HepG2 (cell line): ENCODE measurements around the gene CLEC16A. TPM values are rescaled to one million over a fixed set of nuclear protein-coding genes. Genes with fewer than 3 reads are reported as not detected.

ENCODE experiments used
- ATAC-seq: fragments of 200-7000 bp; cut with Tn5 transposase; 3 replicates; pipeline ENCODE4 v1.9.1; 2020; ENCODE audit warnings: mild to moderate bottlenecking, moderate library complexity
- BruUV-seq: library from RNA; stranded (reverse); fragments of 400-500 nt; replicated peaks from 2 replicates; lab custom pipeline; 2021; lab: Mats Ljungman, UMichigan
- CTCF ChIA-PET: fragments of 300-600 bp; formaldehyde crosslinking; extraction: SDS; loops from one replicate; lab custom pipeline; 2021; ENCODE audit warnings: low total read pairs, inconsistent platforms, low intra/inter-chr PET ratio; lab: Yijun Ruan, JAX
- POLR2A ChIA-PET: fragments of 350-600 bp; sonication (Branson Sonifier 250); formaldehyde crosslinking; loops from one replicate; lab custom pipeline; 2020; ENCODE audit warnings: antibody characterized with exemption, inconsistent platforms; lab: Yijun Ruan, JAX
- DNase-seq: peaks from one replicate; pipeline ENCODE4 v3.0.0-alpha.2; 2015; ENCODE audit warnings: low spot score
- FAIRE-seq: peaks from 3 replicates; lab custom pipeline; 2011; peaks lifted over from hg19 to GRCh38; lab: Jason Lieb, UNC
- H2AFZ ChIP-seq: one replicate; pipeline ENCODE4 v1.6.1; 2011; ENCODE audit warnings: low read length, inconsistent platforms
- H3K27ac ChIP-seq: fragments of 300-600 bp; 3 replicates; pipeline ENCODE4 v1.8.0; 2011; ENCODE audit warnings: mixed run types, mild to moderate bottlenecking, mixed read lengths, low read length, inconsistent platforms; ENCODE audit not compliant: insufficient read depth; ENCODE audit errors: extremely low read length
- H3K27me3 ChIP-seq, 2 experiments: fragments of 200-600 bp in 1 of 2; 2 replicates in 1 of 2; 3 replicates in 1 of 2; pipeline versions ENCODE4 v1.6.0 to v1.8.0; 2011; ENCODE audit warnings: low read length in 2 of 2, mild to moderate bottlenecking in 2 of 2, moderate library complexity in 2 of 2, inconsistent platforms in 1 of 2; ENCODE audit not compliant: insufficient read depth in 2 of 2, control insufficient read depth in 1 of 2
- H3K36me3 ChIP-seq, 2 experiments: fragments of 200-600 bp in 1 of 2; replicated peaks in 1 of 2; 2 replicates in 1 of 2; 3 replicates in 1 of 2; pipeline versions ENCODE4 v1.5.1 to v1.8.0; 2011; ENCODE audit warnings: low read length in 2 of 2, inconsistent platforms in 1 of 2; ENCODE audit not compliant: insufficient read depth in 2 of 2, control insufficient read depth in 1 of 2
- H3K4me1 ChIP-seq: 2 replicates; pipeline ENCODE4 v1.5.1; 2012; ENCODE audit warnings: low read length, inconsistent platforms; ENCODE audit not compliant: insufficient read depth
- H3K4me2 ChIP-seq: 2 replicates; pipeline ENCODE4 v1.6.0; 2011; ENCODE audit warnings: low read depth, low read length, inconsistent platforms
- H3K4me3 ChIP-seq, 3 experiments: fragments of 200-600 bp in 1 of 3; sonication (generic), shearing (Covaris generic) in 1 of 3; replicated peaks in 1 of 3; 2 replicates each; pipeline ENCODE4 v1.5.1; 2011 to 2016; ENCODE audit warnings: low read length in 3 of 3, inconsistent platforms in 2 of 3, low read depth in 2 of 3, mild to moderate bottlenecking in 2 of 3, control low read depth in 1 of 3, mixed read lengths in 1 of 3; ENCODE audit not compliant: insufficient read depth in 1 of 3
- H3K79me2 ChIP-seq: one replicate; pipeline ENCODE4 v1.6.1; 2011; ENCODE audit warnings: low read length, inconsistent platforms; ENCODE audit not compliant: insufficient read depth
- H3K9ac ChIP-seq: 2 replicates; pipeline ENCODE4 v1.6.0; 2011; ENCODE audit warnings: mild to moderate bottlenecking, low read depth, low read length, inconsistent platforms; ENCODE audit not compliant: insufficient read depth
- H3K9me3 ChIP-seq: 2 replicates; pipeline ENCODE4 v1.5.1; 2012; ENCODE audit warnings: mild to moderate bottlenecking, low read length
- H4K20me1 ChIP-seq: 2 replicates; pipeline ENCODE4 v1.6.0; 2011; ENCODE audit warnings: inconsistent platforms, mild to moderate bottlenecking, low read length, moderate library complexity; ENCODE audit not compliant: insufficient read depth
- ARNT ChIP-seq: fragments of 450-650 bp; IDR thresholded peaks from 2 replicates; pipeline ENCODE4 v1.6.1; 2017
- ATF3 ChIP-seq: sonication (generic); formaldehyde crosslinking; IDR thresholded peaks from 2 replicates; pipeline ENCODE4 v1.4.0; 2020; ENCODE audit warnings: missing genetic modification reagents
- BCLAF1 ChIP-seq: fragments of 450-650 bp; IDR thresholded peaks from 2 replicates; pipeline ENCODE4 v1.6.1; 2017; ENCODE audit warnings: mild to moderate bottlenecking
- CENPX ChIP-seq: sonication (generic); formaldehyde crosslinking; IDR thresholded peaks from 2 replicates; pipeline ENCODE4 v1.9.0; 2021; ENCODE audit warnings: mild to moderate bottlenecking, missing genetic modification reagents, moderate library complexity
- HCFC1 ChIP-seq: fragments of 150-350 bp; IDR thresholded peaks from 2 replicates; pipeline ENCODE4 v1.6.1; 2014; ENCODE audit warnings: low read depth, low read length
- KLF9 ChIP-seq: IDR thresholded peaks from 2 replicates; pipeline ENCODE4 v1.6.1; 2016; ENCODE audit warnings: low read depth
- NFYB ChIP-seq: sonication (generic); formaldehyde crosslinking; IDR thresholded peaks from 2 replicates; pipeline ENCODE4 v1.4.0; 2020; ENCODE audit warnings: missing genetic modification reagents
- POLR2G ChIP-seq: fragments of 200-400 bp; formaldehyde crosslinking; IDR thresholded peaks from 2 replicates; pipeline ENCODE4 v1.6.1; 2018; ENCODE audit warnings: mild to moderate bottlenecking, low read depth, low read length, moderate library complexity
- SRSF4 ChIP-seq: fragments of 200-400 bp; formaldehyde crosslinking; IDR thresholded peaks from one replicate; pipeline ENCODE4 v1.6.1; 2018; ENCODE audit warnings: mild to moderate bottlenecking, low read depth, low read length, moderate library complexity; ENCODE audit not compliant: poor library complexity, severe bottlenecking
- ZNF275 ChIP-seq: sonication (generic); formaldehyde crosslinking; IDR thresholded peaks from 2 replicates; pipeline ENCODE4 v1.8.0; 2022; ENCODE audit warnings: missing genetic modification reagents, mild to moderate bottlenecking, inconsistent platforms, borderline replicate concordance
- ZNF501 ChIP-seq: sonication (generic); formaldehyde crosslinking; IDR thresholded peaks from 2 replicates; pipeline ENCODE4 v1.5.1; 2020; ENCODE audit warnings: mild to moderate bottlenecking, moderate library complexity, missing genetic modification reagents
- ZNF652 ChIP-seq: IDR thresholded peaks from 2 replicates; pipeline ENCODE4 v1.6.1; 2016; ENCODE audit warnings: low read depth, borderline replicate concordance
- ZNF709 ChIP-seq: sonication (generic); formaldehyde crosslinking; IDR thresholded peaks from 2 replicates; pipeline ENCODE4 v1.5.0; 2020; ENCODE audit warnings: mild to moderate bottlenecking, missing genetic modification reagents
- WGBS: methylation state at CpG from one replicate; pipeline ENCODE4 v1.1.6; 2017; ENCODE audit warnings: low lambda C conversion rate; 5-methylcytosine and 5-hydroxymethylcytosine counted together
- in situ Hi-C: cut with HindIII; loops from 2 replicates; pipeline ENCODE4 v1.10.0; 2017; ENCODE audit warnings: low pct_unique_long_range_greater_than_20kb; ENCODE audit not compliant: extremely low pct_ligation_motif_present
- intact Hi-C: fragments of 100-400 bp; cut with micrococcal nuclease; formaldehyde crosslinking; loops from one replicate; pipeline ENCODE4 v1.10.0; 2022; ENCODE audit not compliant: unreplicated experiment
- polyA plus RNA-seq, 8 experiments: library from polyadenylated mRNA; depleted of rRNA in 3 of 8; stranded (reverse) in 7 of 8; unstranded in 1 of 8; fragments of >200 nt; fragmentation: Illumina TruSeq in 4 of 8; extraction: Trizol in 4 of 8; gene quantifications; 2 replicates each; pipeline versions ENCODE4 v1.2.1 to v1.2.3, GENCODE V29; 2011 to 2016; ENCODE audit warnings: low read depth in 4 of 8, missing spikeins in 1 of 8, mixed read lengths in 1 of 8; ENCODE audit not compliant: insufficient read depth in 1 of 8
- total RNA-seq, 5 experiments: library from RNA; depleted of rRNA; stranded (reverse); fragments of >200 nt; fragmentation: Illumina TruSeq; extraction: Trizol; gene quantifications; 2 replicates each; pipeline ENCODE4 v1.2.3, GENCODE V29; 2016; ENCODE audit warnings: low read depth in 1 of 5

Gene CLEC16A
- total and polyA plus RNA-seq, 2 of the 13 experiments (the other 11 are each of a cell fraction or from before 2014, with no cell fraction given) = 8.5 to 10.3 TPM

- Histone ChIP-seq H3K4me3 (no peak overlapping the region), H3K79me2 (no peaks in the 10 kb centered on the region), H3K4me1 (peaks cover 30% of the 10 kb centered on the region), H4K20me1 (no peaks in the 10 kb centered on the region), H3K9me3 (no peaks in the 10 kb centered on the region), H3K27ac (no peak overlapping the region), H3K4me2 (no peak overlapping the region), H2AFZ (no peak overlapping the region), H3K36me3 (peaks cover 0 to 9% of the 10 kb centered on the region in 2 experiments; a peak in 2 of 5 replicates), H3K27me3 (no peaks in the 10 kb centered on the region), H3K9ac (no peak overlapping the region)
- ChIA-PET CTCF (no interaction called here), POLR2A (no interaction called here)
- in situ Hi-C loops = no loop called here
- BruUV-seq = no TSS peak
- FAIRE-seq (no peak), ATAC-seq (no peak), DNase-seq (no peak)
- 97% methylated on average over 4 of the region's 4 CpGs for WGBS
- TF ChIP-seq CENPX (no peak), KLF9 (CRISPR knock-in tag) (no peak), BCLAF1 (no peak), NFYB (CRISPR knock-in tag) (no peak), HCFC1 (no peak), ARNT (no peak), ZNF501 (no peak), ZNF652 (CRISPR knock-in tag) (no peak), ATF3 (no peak), SRSF4 (no peak), ZNF709 (CRISPR knock-in tag) (no peak), ZNF275 (CRISPR knock-in tag) (no peak), POLR2G (no peak)
- intact Hi-C loops = no loop called here
These were observed 76.0 kb downstream of the CLEC16A start for GRCh38 chr16:11020388-11020787.
